Activated naive CD4-positive, alpha-beta T cell treated with anti-CD3 and anti-CD28 coated beads, Interleukin-2, amount 10 ng/mL, durations not matched to agents 7 days and 5 days (primary cell): Measurements from ENCODE around the gene AGAP1.

Experiments
- CTCF ChIA-PET: fragments of 350-600 bp; sonication (Branson Sonifier 250); formaldehyde crosslinking; loops from one replicate; lab custom pipeline; 2021; ENCODE audit warnings: antibody characterized with exemption; lab: Charles Lee
- DNase-seq: peaks from one replicate; pipeline ENCODE4 v3.0.0-alpha.2; 2020
- H3K27ac Mint-ChIP-seq: one replicate; pipeline ENCODE4 v1.8.0; 2021; ENCODE audit warnings: mild to moderate bottlenecking, moderate library complexity, mixed read lengths
- H3K27me3 Mint-ChIP-seq: one replicate; pipeline ENCODE4 v1.8.0; 2021; ENCODE audit warnings: mild to moderate bottlenecking, mixed read lengths
- H3K36me3 Mint-ChIP-seq: one replicate; pipeline ENCODE4 v1.8.0; 2021; ENCODE audit warnings: mixed read lengths
- H3K4me1 Mint-ChIP-seq: one replicate; pipeline ENCODE4 v1.8.0; 2021; ENCODE audit warnings: mixed read lengths
- H3K4me3 Mint-ChIP-seq: one replicate; pipeline ENCODE4 v1.8.0; 2021; ENCODE audit warnings: mild to moderate bottlenecking, moderate library complexity, mixed read lengths
- H3K9me3 Mint-ChIP-seq: one replicate; pipeline ENCODE4 v1.8.0; 2021; ENCODE audit warnings: mixed read lengths

The AGAP1 gene

DNA sequence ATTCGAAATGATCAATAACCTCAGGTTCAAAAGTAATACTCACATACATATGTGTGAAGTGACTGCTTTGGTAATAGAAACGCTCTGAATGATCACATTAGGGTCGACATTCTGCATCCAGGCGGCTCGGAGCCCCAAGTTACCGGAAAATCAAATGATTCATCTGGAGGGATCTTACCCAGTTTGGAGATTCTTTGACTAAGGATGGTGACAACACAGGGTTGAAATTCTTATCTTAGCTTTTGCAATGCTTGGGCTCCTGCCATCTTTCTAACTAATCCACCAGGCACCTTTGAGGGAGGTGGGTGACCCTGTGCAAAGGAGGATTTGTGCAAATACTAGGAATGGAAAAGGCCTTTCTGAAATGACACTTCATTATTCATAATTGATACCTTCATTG is 663.5 kb downstream of the AGAP1 start:
- Mint-ChIP-seq H3K36me3 (no peaks in the 10 kb centered on the region), H3K4me1 (no peaks in the 10 kb centered on the region), H3K27me3 (peaks cover 57% of the 10 kb centered on the region), H3K9me3 (peaks cover 11% of the 10 kb centered on the region), H3K4me3 (no peak overlapping the region), H3K27ac (no peak overlapping the region)
- no peak for DNase-seq
- CTCF ChIA-PET: no interaction called here

DNA sequence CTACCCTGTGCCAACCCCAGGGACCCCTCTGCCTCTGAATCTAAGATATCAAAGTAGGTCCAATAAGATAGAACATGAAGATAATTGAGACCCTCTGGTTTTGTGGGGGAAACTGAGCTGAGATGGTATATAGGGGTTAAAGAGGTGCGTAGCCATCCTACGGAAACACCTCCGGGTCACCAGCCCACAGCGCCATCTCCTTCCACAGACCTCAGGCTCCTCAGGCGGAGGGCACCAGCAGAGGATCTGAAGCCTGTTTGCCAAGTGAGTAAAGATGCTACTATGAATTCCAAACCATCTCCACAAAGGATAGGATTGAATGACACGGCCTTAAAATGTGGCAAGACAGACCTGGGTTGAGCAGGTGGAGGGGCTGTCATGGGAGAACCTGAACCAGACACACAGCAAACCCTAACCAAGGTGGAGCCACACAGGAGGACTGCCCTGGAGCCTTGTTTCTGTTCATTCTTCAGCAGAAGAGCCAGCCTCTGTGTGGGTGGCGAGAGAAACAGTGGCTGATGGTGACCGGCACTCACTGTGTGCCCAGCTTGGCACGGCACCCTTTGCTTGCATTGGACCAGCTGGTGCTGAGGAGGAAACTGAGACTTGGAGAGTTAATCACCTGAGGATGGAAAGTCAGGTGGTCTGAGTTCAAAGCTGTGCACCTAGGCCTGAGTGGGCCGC is 664.1 kb downstream of the AGAP1 start:
- Mint-ChIP-seq H3K4me1 (no peaks in the 10 kb centered on the region), H3K4me3 (no peak overlapping the region), H3K36me3 (no peaks in the 10 kb centered on the region), H3K9me3 (peaks cover 7% of the 10 kb centered on the region), H3K27me3 (peaks cover 63% of the 10 kb centered on the region), H3K27ac (no peak overlapping the region)
- no peak for DNase-seq
- CTCF ChIA-PET: no interaction called here

DNA sequence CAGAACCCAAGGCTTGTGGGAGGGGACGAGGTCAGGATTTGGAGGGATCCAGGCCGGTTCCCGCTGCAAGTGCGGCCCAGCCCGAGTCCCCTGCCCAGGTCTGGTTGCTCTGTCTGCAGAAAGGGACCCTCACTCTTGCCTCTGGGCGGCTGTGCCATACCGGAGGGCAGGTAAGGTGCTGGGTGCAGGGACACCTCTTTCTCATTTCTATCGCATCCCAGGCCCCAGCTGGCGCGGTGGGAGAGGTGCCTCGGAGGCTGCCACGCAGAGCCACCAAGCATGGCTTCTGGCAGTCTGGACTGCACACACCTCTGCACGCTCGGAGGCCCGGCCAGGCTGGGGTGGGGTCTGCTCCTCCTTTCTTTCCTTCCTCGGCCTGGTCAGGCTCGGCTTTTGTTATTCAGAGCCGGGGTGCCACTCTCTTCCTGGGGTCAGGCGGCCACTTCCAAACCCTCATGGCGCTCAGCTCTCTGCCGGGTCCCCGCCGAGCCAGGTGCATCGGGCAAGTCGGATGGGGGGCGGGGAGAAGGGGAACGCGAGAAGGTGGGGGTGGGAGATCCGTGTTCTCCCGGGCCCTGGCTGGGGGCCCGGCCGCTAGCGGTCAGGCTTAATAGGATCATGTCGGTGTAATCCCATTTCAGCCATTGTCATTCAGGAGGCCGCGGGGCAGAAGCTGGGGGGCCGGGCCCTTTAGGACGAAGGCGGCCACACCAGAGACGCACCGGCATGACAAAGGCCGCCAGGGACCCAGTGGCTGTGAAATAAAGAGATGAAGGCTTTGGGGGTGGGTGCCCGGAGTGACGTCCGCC is 665.3 kb downstream of the AGAP1 start:
- no peak overlapping the region for H3K4me3 Mint-ChIP-seq
- no peak for DNase-seq
- no peaks in the 10 kb centered on the region for H3K36me3 Mint-ChIP-seq
- CTCF ChIA-PET: no interaction called here
- no peaks in the 10 kb centered on the region for H3K4me1 Mint-ChIP-seq
- peaks cover 75% of the 10 kb centered on the region for H3K27me3 Mint-ChIP-seq
- no peak overlapping the region for H3K27ac Mint-ChIP-seq
- peaks cover 2% of the 10 kb centered on the region for H3K9me3 Mint-ChIP-seq

DNA sequence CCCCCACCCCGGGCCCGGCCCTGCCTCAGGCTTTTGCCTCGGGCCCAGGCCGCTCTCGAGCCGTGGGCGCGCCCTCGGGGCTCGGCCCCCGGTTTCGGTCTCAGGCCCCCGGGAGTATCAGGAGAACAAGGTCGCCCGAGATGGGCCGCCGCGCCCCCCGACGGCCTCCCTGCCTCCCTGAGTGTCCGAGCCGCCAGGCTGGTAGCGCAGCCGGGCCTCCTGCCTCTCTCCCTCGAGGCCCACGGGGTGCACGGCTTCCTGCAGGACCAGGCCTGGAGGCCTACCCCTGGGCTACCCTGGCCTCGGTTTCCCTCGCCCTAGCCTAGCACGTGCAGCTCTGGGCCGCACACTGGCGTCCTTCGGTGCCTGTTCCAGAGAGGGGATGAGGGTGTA is 665.9 kb downstream of the AGAP1 start:
- Mint-ChIP-seq H3K4me1 (no peaks in the 10 kb centered on the region), H3K36me3 (no peaks in the 10 kb centered on the region), H3K9me3 (no peaks in the 10 kb centered on the region), H3K27ac (no peak overlapping the region), H3K27me3 (peaks cover 81% of the 10 kb centered on the region), H3K4me3 (no peak overlapping the region)
- no peak for DNase-seq
- CTCF ChIA-PET: no interaction called here

DNA sequence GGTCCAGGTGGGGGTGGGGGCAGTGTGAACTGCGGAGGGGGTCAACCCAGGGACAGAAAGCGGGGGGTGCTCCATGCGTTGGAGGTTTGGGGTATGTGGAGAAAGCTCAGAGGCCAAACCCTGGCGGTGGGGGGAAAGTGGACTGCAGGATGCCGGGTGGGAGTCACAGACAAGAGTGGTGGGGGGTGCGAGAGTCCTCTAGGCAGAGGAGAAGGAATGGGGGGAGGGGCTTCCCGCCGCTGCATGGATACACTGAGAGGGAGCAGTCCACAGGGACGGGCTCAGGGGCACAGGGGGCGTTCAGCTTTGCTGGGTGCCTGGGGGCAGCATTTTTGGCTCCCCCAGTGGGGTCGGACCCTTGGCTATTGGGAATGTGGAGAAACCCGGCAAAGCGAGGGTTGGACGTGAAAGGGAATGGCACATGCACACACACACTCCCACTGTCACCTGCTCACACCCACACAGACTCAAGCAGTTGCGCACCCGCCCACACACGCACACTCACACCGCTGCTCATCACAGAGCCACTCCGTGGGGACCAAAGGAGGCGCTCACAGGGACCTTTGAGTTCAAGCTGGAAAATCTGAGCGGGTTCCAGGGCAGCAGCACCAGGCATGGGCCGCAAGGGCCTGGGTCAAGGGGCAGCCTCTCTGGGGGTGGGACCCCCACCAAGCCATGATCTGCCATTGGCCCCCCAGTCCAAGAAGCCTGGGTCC is 666.7 kb downstream of the AGAP1 start:
- Mint-ChIP-seq H3K36me3 (no peaks in the 10 kb centered on the region), H3K4me1 (no peaks in the 10 kb centered on the region), H3K4me3 (no peak overlapping the region), H3K27me3 (peaks cover 89% of the 10 kb centered on the region), H3K27ac (no peak overlapping the region), H3K9me3 (no peaks in the 10 kb centered on the region)
- no peak for DNase-seq
- CTCF ChIA-PET: no interaction called here

DNA sequence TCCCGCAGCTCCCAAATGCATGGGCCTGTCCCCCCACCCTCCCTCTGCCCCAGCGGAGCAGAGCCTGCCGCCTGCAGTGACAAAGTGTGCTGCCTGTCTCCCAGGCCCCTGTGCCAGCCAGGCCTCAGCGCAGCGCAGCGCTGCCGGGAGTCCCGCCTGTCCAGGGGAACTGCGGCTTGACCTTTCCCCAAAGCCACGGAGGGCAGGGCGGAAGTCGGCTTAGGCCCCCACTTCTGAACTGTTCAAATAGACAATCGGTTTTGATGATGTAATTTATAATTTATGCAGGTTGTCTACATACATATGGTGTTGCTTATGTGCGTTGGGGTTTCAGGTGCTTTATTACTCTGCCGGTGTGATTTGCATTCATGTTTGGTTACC is 667.2 kb downstream of the AGAP1 start:
- CTCF ChIA-PET: no interaction called here
- DNase-seq: no peak
- H3K27ac Mint-ChIP-seq: no peak overlapping the region
- H3K27me3 Mint-ChIP-seq: peaks cover 94% of the 10 kb centered on the region
- no peaks in the 10 kb centered on the region for H3K9me3 Mint-ChIP-seq
- no peaks in the 10 kb centered on the region for H3K36me3 Mint-ChIP-seq
- no peaks in the 10 kb centered on the region for H3K4me1 Mint-ChIP-seq
- no peak overlapping the region for H3K4me3 Mint-ChIP-seq

DNA sequence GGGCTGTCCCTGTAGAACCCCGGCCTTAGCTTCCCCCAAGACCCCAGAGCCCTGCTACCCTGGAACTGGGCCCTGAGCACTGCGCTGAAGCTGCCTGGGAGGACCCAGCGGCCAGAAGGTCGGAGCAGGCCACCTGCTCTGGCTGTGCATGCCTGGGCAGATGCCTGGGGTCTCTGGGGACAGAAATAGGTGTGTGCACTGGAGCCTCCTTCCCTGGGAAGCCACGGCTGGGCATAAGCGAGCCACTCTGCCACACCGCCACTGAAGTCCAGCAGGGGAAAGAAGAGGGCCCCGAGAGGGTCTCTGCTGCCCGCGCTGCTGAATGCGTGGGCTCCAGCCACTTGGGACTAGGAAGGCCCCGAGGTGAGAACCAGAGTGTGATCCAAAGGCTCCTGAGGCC is 667.7 kb downstream of the AGAP1 start:
- Mint-ChIP-seq H3K4me3 (no peak overlapping the region), H3K27me3 (peaks cover 97% of the 10 kb centered on the region), H3K36me3 (no peaks in the 10 kb centered on the region), H3K4me1 (peaks cover 2% of the 10 kb centered on the region), H3K9me3 (no peaks in the 10 kb centered on the region), H3K27ac (no peak overlapping the region)
- no peak for DNase-seq
- CTCF ChIA-PET: interaction anchor here (2.4 kb wide), 1 partner anchor 382 kb away, joined by 6 read pairs; no protein-coding TSS in a partner anchor

DNA sequence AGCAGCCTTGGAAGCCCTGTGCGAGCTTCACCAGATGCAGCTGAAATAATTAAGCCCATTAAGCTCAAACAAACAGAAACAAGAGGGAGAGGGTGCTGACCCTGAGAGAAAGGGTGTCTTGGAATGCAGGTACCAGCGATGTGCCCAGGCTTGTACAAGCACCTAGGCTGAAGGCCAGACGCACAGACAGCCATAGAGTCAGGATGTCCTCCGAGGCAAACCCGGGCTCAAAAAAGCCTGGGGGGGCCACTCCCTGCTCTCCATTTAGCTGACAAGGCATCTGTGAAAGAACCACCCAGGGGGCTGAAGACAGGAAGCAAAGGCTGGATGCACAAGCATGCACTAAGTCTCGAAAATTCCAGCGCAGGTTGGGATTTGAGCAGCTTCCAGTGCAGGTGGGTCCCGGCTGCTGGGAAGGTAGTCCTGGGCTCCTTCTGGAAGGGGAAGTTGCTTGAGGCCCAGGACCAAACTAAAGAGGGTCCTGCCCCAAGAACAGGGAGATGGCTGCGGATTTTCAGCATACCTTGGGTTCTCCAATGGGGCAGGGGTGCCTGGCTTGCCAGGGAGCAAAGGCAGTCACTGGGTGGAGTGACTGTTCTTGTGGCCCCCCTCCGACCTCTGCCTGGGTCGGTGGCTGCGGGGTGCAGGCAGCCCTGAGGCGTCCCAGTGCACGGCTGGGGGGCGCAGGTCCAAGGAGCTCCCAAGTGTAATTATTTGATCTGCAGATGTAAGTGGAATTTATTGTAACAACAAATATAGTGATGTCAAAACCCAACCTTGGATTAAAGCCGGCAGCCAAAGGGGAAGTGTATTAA is 668.4 kb downstream of the AGAP1 start:
- Mint-ChIP-seq H3K9me3 (no peaks in the 10 kb centered on the region), H3K4me3 (no peak overlapping the region), H3K36me3 (no peaks in the 10 kb centered on the region), H3K4me1 (peaks cover 5% of the 10 kb centered on the region), H3K27me3 (peaks cover 100% of the 10 kb centered on the region), H3K27ac (no peak overlapping the region)
- CTCF ChIA-PET: interaction anchor here (2.4 kb wide), 1 partner anchor 383 kb away, joined by 6 read pairs; no protein-coding TSS in a partner anchor
- DNase-seq: no peak

DNA sequence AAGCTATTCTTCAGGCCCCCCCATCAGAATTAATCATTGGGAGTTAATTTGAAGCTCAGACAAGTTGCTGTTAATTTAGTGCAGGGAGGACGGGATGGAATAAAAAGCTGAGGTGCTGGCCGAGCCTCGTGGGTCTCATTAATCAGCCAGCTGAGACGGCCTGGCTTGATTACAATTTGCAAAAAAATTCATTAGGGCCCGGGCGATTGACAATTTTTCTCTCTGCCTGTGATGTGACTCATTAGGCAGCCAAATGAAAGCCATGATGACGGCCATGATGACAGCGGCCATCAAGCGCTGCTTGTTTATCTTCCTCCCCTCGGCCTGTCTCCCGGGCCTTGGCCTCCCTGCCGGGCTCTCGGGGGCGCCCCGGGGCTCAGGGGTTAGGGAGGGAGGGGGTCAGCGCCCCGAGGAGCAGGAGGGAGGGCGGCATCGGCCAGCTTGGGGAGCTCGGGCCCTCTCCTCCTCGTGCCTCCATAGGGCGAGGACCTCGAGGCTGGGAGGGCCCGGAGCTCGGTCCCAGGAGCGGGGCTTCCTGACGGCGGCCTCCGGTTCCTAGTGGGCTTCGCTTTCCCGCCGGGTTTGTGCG is 669.1 kb downstream of the AGAP1 start:
- Mint-ChIP-seq H3K4me1 (peaks cover 5% of the 10 kb centered on the region), H3K27ac (no peak overlapping the region), H3K27me3 (peaks cover 99% of the 10 kb centered on the region), H3K9me3 (no peaks in the 10 kb centered on the region), H3K4me3 (no peak overlapping the region), H3K36me3 (no peaks in the 10 kb centered on the region)
- CTCF ChIA-PET: interaction anchor here (2.4 kb wide), 1 partner anchor 383 kb away, joined by 6 read pairs; no protein-coding TSS in a partner anchor
- DNase-seq: no peak

DNA sequence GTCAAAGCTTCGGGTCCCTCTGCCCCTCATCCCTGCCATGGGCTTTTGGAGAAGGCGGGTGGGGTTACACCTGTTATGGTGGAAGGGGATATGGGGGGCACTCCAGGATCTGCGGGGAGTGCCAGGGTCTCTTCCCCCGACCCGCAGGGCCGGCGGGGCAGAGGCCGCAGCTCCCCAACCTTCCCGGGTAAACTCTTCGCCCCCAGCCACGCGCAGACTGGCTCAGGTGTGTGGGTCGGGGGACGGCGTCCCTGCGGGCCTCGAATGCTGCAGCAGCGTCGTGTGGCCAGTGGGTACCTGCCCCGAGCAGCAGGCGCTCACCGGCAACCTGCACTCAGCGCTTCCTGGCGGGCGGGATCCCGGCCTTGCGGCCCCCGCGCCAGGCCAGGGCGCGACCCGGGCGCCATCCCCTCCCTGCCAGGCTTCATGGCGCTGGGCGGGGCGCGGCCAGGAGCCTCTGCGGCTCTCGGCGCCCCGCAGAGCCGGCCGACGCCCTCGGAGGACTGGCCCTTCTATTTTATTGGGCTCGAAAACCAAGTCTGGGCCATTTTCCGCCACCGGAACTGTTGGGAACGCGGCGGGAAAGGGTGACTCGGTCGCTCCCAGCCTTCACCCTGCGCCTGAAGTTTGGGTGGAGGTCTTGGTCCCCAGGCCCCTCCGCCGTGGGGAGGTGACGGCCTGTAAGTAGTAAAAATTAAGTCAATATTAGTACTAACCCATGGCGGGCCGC is 669.8 kb downstream of the AGAP1 start:
- Mint-ChIP-seq H3K4me1 (peaks cover 5% of the 10 kb centered on the region), H3K4me3 (no peak overlapping the region), H3K27me3 (peaks cover 93% of the 10 kb centered on the region), H3K36me3 (no peaks in the 10 kb centered on the region), H3K9me3 (no peaks in the 10 kb centered on the region), H3K27ac (no peak overlapping the region)
- CTCF ChIA-PET: interaction anchor here (2.4 kb wide), 1 partner anchor 384 kb away, joined by 6 read pairs; no protein-coding TSS in a partner anchor
- DNase-seq: no peak

DNA sequence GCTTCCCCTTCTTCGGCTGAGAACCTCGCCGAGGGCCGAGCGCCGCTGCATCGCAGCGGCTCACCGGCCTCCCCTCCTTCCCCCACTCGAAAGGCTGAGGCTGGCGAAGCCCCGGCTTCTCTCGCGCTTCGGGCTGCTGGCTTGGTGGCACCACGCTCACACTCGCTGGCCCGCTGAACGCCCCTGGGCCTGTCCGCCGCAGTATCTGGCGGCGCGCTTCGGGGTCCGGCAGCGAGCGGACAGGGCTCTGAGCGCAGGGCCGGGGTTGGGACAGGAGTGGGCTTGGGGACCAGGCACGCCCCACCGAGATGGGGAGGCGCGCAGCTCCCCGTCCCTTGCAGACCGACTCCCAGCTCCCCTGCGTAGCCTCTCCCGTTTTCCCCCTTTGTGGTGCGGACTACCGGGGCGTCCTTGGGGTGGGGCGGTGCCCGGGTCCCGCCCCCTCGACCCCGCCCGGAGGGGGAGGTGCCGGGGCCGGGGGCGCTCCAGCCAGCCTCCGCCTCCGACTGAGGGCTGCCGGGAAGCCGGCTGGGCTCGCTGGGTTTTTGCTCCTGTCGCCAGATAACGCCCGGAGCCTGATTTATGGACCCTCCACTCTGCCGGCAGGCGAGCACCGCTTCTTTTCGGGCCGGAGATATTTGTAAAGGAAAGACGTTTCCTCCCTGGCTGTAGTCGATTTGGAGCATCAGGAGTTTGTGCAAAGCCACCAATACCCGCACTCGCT is 670.5 kb downstream of the AGAP1 start:
- H3K9me3 Mint-ChIP-seq: no peaks in the 10 kb centered on the region
- CTCF ChIA-PET: no interaction called here
- H3K4me1 Mint-ChIP-seq: peaks cover 5% of the 10 kb centered on the region
- no peak for DNase-seq
- H3K4me3 Mint-ChIP-seq: no peak overlapping the region
- H3K27ac Mint-ChIP-seq: peak overlapping the region; percentile 72
- peaks cover 93% of the 10 kb centered on the region for H3K27me3 Mint-ChIP-seq
- H3K36me3 Mint-ChIP-seq: peaks cover 1% of the 10 kb centered on the region

DNA sequence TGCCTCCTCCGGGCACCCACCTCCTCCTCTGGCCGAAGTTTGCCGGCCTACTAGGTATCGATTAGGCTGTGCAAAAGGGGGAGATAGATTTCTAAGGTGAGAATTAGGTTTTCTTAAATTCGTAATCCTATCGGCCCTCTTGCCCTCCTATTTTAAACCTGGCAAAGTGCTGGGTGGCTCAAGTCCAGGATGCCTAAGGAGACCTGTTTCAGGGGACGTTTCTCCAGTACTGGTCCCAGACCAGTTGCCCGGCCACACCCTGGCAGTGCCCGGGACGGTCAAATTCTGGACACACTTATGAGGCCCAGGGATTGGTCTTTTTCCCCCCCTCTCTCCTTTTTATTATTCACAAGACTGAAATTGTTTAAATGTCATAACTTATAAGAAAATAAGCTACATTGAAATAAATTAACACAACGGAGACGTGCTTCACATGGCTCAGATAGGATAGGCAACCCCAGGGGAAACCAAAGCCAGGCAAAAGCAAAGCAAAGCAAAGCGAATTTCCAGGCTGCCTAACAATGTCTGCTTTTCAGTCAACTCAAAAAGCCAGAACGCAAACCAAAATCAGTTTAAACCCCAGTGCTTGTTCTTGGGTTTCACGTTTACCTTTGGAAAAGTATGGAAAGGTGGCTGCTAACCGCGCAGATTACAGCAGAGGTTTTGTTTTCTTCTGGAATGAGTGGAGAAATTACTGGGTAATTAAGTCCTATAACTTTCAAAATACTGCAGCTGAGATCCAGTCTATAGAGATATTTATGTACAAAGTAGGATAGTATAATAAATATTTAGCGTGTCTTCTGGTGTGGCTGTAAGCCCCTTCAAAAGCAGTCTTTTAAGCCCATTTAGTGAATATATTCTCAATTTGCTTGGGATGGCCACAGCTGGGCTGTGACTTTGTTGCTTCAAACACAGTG is 671.3 kb downstream of the AGAP1 start:
- peaks cover 5% of the 10 kb centered on the region for H3K4me1 Mint-ChIP-seq
- peaks cover 93% of the 10 kb centered on the region for H3K27me3 Mint-ChIP-seq
- DNase-seq: no peak
- H3K9me3 Mint-ChIP-seq: no peaks in the 10 kb centered on the region
- CTCF ChIA-PET: interaction anchor here (1.6 kb wide), 1 partner anchor 12 kb away, joined by 6 read pairs; no protein-coding TSS in a partner anchor
- H3K36me3 Mint-ChIP-seq: peaks cover 5% of the 10 kb centered on the region
- peak overlapping the region; percentile 72 for H3K27ac Mint-ChIP-seq
- H3K4me3 Mint-ChIP-seq: no peak overlapping the region
